K562 (cell line): ENCODE data around the gene HHLA2. TPM values are rescaled to one million over a fixed set of nuclear protein-coding genes. Genes with fewer than 3 reads are reported as not detected.
A peak's percentile ranks its signal among the peaks of the same experiment; 100 is the strongest.

Experiments used
- ATAC-seq: fragments of 200-7000 bp; cut with Tn5 transposase; 3 replicates; pipeline ENCODE4 v1.9.1; 2020; ENCODE audit warnings: moderate library complexity
- BruUV-seq: library from RNA; stranded (reverse); fragments of 400-500 nt; replicated peaks from 2 replicates; lab custom pipeline; 2021; lab: Mats Ljungman, UMichigan
- CTCF ChIA-PET: fragments of 300-600 bp; formaldehyde crosslinking; extraction: SDS; loops from one replicate; lab custom pipeline; 2021; ENCODE audit warnings: low intra/inter-chr PET ratio; lab: Yijun Ruan, JAX
- POLR2A ChIA-PET: fragments of 300-600, 350-650 bp; sonication (Branson Sonifier 250); formaldehyde crosslinking; extraction: SDS; loops from one replicate; lab custom pipeline; 2021; ENCODE audit warnings: antibody characterized with exemption, inconsistent platforms; lab: Yijun Ruan, JAX
- DNase-seq, 4 experiments: peaks; one replicate each; pipeline versions ENCODE4 v3.0.0 to v3.0.0-alpha.2; 2011 to 2018; ENCODE audit warnings: low spot score in 3 of 4, mixed read lengths in 3 of 4; ENCODE audit errors: extremely low read depth in 1 of 4
- FAIRE-seq: peaks from 2 replicates; lab custom pipeline; 2011; peaks lifted over from hg19 to GRCh38; lab: Jason Lieb, UNC
- H2AFZ ChIP-seq: 2 replicates; pipeline ENCODE4 v1.6.0; 2011; ENCODE audit warnings: low read depth, low read length, control low read depth, inconsistent platforms
- H3K27ac ChIP-seq: fragments of 200-600 bp; 3 replicates; pipeline ENCODE4 v1.8.0; 2011; ENCODE audit warnings: low read depth, mild to moderate bottlenecking, control low read depth, inconsistent platforms, low read length, moderate library complexity, mixed read lengths; ENCODE audit errors: extremely low read depth
- H3K27me3 ChIP-seq, 2 experiments: fragments of 300-600 bp in 1 of 2; 2 replicates in 1 of 2; 3 replicates in 1 of 2; pipeline versions ENCODE4 v1.6.0 to v1.8.0; 2011; ENCODE audit warnings: inconsistent platforms in 2 of 2, low read length in 2 of 2, mild to moderate bottlenecking in 1 of 2, mixed read lengths in 1 of 2, moderate library complexity in 1 of 2; ENCODE audit not compliant: control insufficient read depth in 2 of 2, insufficient read depth in 2 of 2
- H3K36me3 ChIP-seq: fragments of 300-600 bp; 3 replicates; pipeline ENCODE4 v1.8.0; 2011; ENCODE audit warnings: mild to moderate bottlenecking, low read length, inconsistent platforms; ENCODE audit not compliant: control insufficient read depth, insufficient read depth
- H3K4me1 ChIP-seq, 2 experiments: fragments of 200-600 bp in 1 of 2; replicated peaks in 1 of 2; 2 replicates in 1 of 2; 3 replicates in 1 of 2; pipeline versions ENCODE4 v1.5.1 to v1.8.0; 2011; ENCODE audit warnings: inconsistent platforms in 2 of 2, low read length in 2 of 2, mild to moderate bottlenecking in 1 of 2, mixed read lengths in 1 of 2, moderate library complexity in 1 of 2; ENCODE audit not compliant: control insufficient read depth in 2 of 2, insufficient read depth in 2 of 2
- H3K4me2 ChIP-seq: 2 replicates; pipeline ENCODE4 v1.6.1; 2011; ENCODE audit warnings: low read length, control low read depth, inconsistent platforms, mixed read lengths; ENCODE audit not compliant: insufficient read depth
- H3K4me3 ChIP-seq: fragments of 200-600 bp; sonication (generic), shearing (Covaris generic); 2 replicates; pipeline ENCODE4 v1.5.1; 2016; ENCODE audit warnings: control low read depth, inconsistent platforms
- H3K79me2 ChIP-seq: fragments of 200-600 bp; 3 replicates; pipeline ENCODE4 v1.8.0; 2011; ENCODE audit warnings: low read length, inconsistent platforms; ENCODE audit not compliant: control insufficient read depth, insufficient read depth
- H3K9ac ChIP-seq, 2 experiments: 2 replicates each; pipeline versions ENCODE4 v1.6.0 to v1.6.1; 2011; ENCODE audit warnings: low read depth in 2 of 2, low read length in 2 of 2, control low read depth in 1 of 2, inconsistent platforms in 1 of 2, mild to moderate bottlenecking in 1 of 2, mixed read lengths in 1 of 2; ENCODE audit not compliant: insufficient read depth in 1 of 2
- H3K9me1 ChIP-seq: one replicate; pipeline ENCODE4 v1.6.0; 2011; ENCODE audit warnings: inconsistent platforms, mild to moderate bottlenecking, low read length, moderate library complexity; ENCODE audit not compliant: control insufficient read depth, insufficient read depth
- H3K9me3 ChIP-seq: replicated peaks from 2 replicates; pipeline ENCODE4 v1.5.1; 2011; ENCODE audit warnings: low read depth, low read length, inconsistent platforms; ENCODE audit not compliant: control insufficient read depth, insufficient read depth
- H4K20me1 ChIP-seq: replicated peaks from 2 replicates; pipeline ENCODE4 v1.6.1; 2011; ENCODE audit warnings: low read length, inconsistent platforms, mixed read lengths; ENCODE audit not compliant: control insufficient read depth, insufficient read depth
- ARID1B ChIP-seq: fragments of 450-650 bp; IDR thresholded peaks from 2 replicates; pipeline ENCODE4 v1.6.1; 2016; ENCODE audit warnings: antibody characterized with exemption, mild to moderate bottlenecking, inconsistent platforms
- ARID3B ChIP-seq: fragments of 250-450 bp; sonication (Bioruptor Pico); IDR thresholded peaks from 2 replicates; pipeline ENCODE4 v1.4.0; 2020; ENCODE audit warnings: borderline replicate concordance
- CBFA2T3 ChIP-seq: fragments of 450-650 bp; IDR thresholded peaks from 2 replicates; pipeline ENCODE4 v1.6.1; 2017
- CBX2 ChIP-seq: fragments of 200-600 bp; sonication (generic); IDR thresholded peaks from one replicate; pipeline ENCODE4 v1.6.1; 2012; ENCODE audit warnings: mild to moderate bottlenecking, low read length, inconsistent platforms; ENCODE audit not compliant: insufficient read depth, poor library complexity, severe bottlenecking
- CC2D1A ChIP-seq: fragments of 450-650 bp; IDR thresholded peaks from 2 replicates; pipeline ENCODE4 v1.6.1; 2017; ENCODE audit warnings: mild to moderate bottlenecking
- DPF2 ChIP-seq: fragments of 450-650 bp; IDR thresholded peaks from 2 replicates; pipeline ENCODE4 v1.6.1; 2016
- FOSL1 ChIP-seq: fragments of 200-800 bp; sonication (Bioruptor generic); conservative IDR thresholded peaks from 2 replicates; pipeline ENCODE4 v1.6.1; 2016; ENCODE audit warnings: missing genetic modification characterization, missing compliant biosample characterization
- FOXM1 ChIP-seq, 2 experiments: fragments of 450-650 bp in 1 of 2; sonication (generic) in 1 of 2; formaldehyde crosslinking in 1 of 2; IDR thresholded peaks; 2 replicates each; pipeline versions ENCODE4 v1.6.1 to v1.9.0; 2017 to 2022; ENCODE audit warnings: low read depth in 2 of 2, mild to moderate bottlenecking in 2 of 2, missing genetic modification reagents in 1 of 2, moderate library complexity in 1 of 2
- HEY1 ChIP-seq: fragments of 250-450 bp; sonication (Bioruptor Pico); IDR thresholded peaks from 2 replicates; pipeline ENCODE4 v1.5.0; 2020; ENCODE audit warnings: mild to moderate bottlenecking, moderate library complexity, borderline replicate concordance
- HMBOX1 ChIP-seq: sonication (generic); IDR thresholded peaks from 2 replicates; pipeline ENCODE4 v1.6.1; 2016
- HSF4 ChIP-seq: fragments of 250-450 bp; sonication (Bioruptor Pico); IDR thresholded peaks from 2 replicates; pipeline ENCODE4 v2.1.2; 2022; ENCODE audit warnings: mild to moderate bottlenecking, moderate library complexity, borderline replicate concordance
- JUND ChIP-seq, 2 experiments: IDR thresholded peaks; 2 replicates in 1 of 2; 3 replicates in 1 of 2; pipeline ENCODE4 v1.6.1; 2011; ENCODE audit warnings: borderline replicate concordance in 2 of 2, low read depth in 2 of 2, low read length in 2 of 2, improper control_type of control experiment in 1 of 2, missing biosample characterization in 1 of 2, missing genetic modification characterization in 1 of 2, missing genetic modification reagents in 1 of 2
- NRF1 ChIP-seq, 2 experiments: fragments of 450-650 bp; IDR thresholded peaks in 1 of 2; conservative IDR thresholded peaks in 1 of 2; 2 replicates each; pipeline ENCODE4 v1.6.1; 2014; ENCODE audit warnings: mild to moderate bottlenecking in 2 of 2
- PML ChIP-seq: IDR thresholded peaks from 2 replicates; pipeline ENCODE4 v1.6.1; 2012; ENCODE audit warnings: low read length, inconsistent platforms
- TAL1 ChIP-seq: fragments of 450-650 bp; IDR thresholded peaks from 2 replicates; pipeline ENCODE4 v1.6.1; 2016; ENCODE audit warnings: mild to moderate bottlenecking
- TCF3 ChIP-seq: sonication (generic); formaldehyde crosslinking; IDR thresholded peaks from 2 replicates; pipeline ENCODE4 v1.4.0; 2020; ENCODE audit warnings: mild to moderate bottlenecking, missing genetic modification reagents
- XRCC3 ChIP-seq: fragments of 450-650 bp; IDR thresholded peaks from 2 replicates; pipeline ENCODE4 v1.6.1; 2017; ENCODE audit warnings: mild to moderate bottlenecking, moderate library complexity
- ZNF324 ChIP-seq: fragments of 250-450 bp; sonication (Bioruptor Pico); IDR thresholded peaks from 2 replicates; pipeline ENCODE4 v1.4.0; 2020; ENCODE audit warnings: mild to moderate bottlenecking
- ZNF445 ChIP-seq: fragments of 250-450 bp; sonication (Bioruptor Pico); IDR thresholded peaks from 2 replicates; pipeline ENCODE4 v1.4.0; 2020; ENCODE audit warnings: low read depth, mild to moderate bottlenecking, moderate library complexity
- WGBS: fragments of 100-300 bp; shearing (Covaris generic); methylation state at CpG from one replicate; pipeline ENCODE4 v1.1.6; 2016; ENCODE audit warnings: low coverage, mixed read lengths; ENCODE audit not compliant: insufficient coverage; ENCODE audit errors: missing lambda C conversion rate; 5-methylcytosine and 5-hydroxymethylcytosine counted together
- in situ Hi-C: fragments of 300-500 bp; cut with MboI; formaldehyde crosslinking; loops from 4 replicates; pipeline ENCODE4 v1.15.0; 2018; ENCODE audit warnings: inconsistent platforms, mixed read lengths
- intact Hi-C: fragments of 100-400 bp; cut with micrococcal nuclease; formaldehyde crosslinking; loops from 2 replicates; pipeline ENCODE4 v1.14.2; 2022
- polyA plus RNA-seq, 8 experiments: library from polyadenylated mRNA; depleted of rRNA in 4 of 8; stranded (reverse) in 5 of 8; unstranded in 3 of 8; fragments of >200 nt; fragmentation: Nextera tagmentation in 2 of 8; fragmentation: Illumina TruSeq in 1 of 8; extraction: Ambion mirVana in 2 of 8; extraction: Trizol in 1 of 8; gene quantifications; 2 replicates each; pipeline versions ENCODE4 v1.2.1 to v1.2.3, GENCODE V29; 2011 to 2014; ENCODE audit warnings: inconsistent platforms in 1 of 8, missing spikeins in 1 of 8
- total RNA-seq, 7 experiments: library from RNA; depleted of rRNA in 6 of 7; stranded (reverse); fragments of >200 nt in 6 of 7; fragmentation: Illumina TruSeq in 2 of 7; extraction: Trizol in 2 of 7; gene quantifications; 2 replicates each; pipeline versions ENCODE4 v1.2.1 to v1.2.3, GENCODE V29; 2011 to 2021; ENCODE audit warnings: low replicate concordance in 1 of 7
- TF ChIP-seq, protein P1 (sequence below), 2 experiments: fragments of 250-450 bp in 1 of 2; fragments of 450-650 bp in 1 of 2; sonication (Bioruptor Pico) in 1 of 2; IDR thresholded peaks; 2 replicates each; pipeline versions ENCODE4 v1.6.1 to v1.8.0; 2016 to 2021; ENCODE audit warnings: mild to moderate bottlenecking in 2 of 2, moderate library complexity in 2 of 2, missing compliant biosample characterization in 1 of 2, missing genetic modification characterization in 1 of 2

HHLA2 gene
- total and polyA plus RNA-seq, 9 of the 15 experiments (the other 6 are each of a cell fraction or from before 2014, with no cell fraction given): 0.04 TPM; not detected in 7

DNA sequence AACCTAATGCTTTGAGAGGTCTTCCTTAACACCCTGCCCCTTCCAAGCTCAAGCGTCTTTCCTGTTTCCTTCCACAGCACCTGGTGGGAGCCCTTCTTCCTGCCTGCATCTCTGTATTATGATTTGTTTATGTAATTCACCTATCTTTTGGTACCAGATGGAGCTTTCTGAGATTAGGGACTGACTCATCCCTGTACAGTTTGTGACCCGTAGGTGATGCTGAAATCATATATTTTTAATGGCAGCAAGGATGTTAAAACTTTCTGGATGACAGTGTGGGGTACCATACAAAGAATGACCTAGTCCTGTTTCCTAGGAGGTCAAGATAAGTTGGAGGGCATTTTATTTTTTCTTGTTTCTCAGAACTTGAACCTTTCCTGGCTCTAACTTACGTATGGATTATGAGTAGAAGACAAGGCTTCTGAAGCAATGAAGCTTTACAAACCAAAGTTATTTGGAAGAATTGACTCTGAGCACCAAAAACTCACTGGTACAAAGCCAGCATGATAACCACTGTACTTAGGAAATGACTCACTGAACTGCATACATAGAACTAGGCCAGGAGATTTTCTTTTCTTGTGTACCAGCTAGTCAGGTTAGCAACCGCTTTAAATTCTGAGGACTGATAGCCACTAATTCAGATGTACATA, 46.6 kb downstream of the HHLA2 start:
- CTCF ChIA-PET: no interaction called here
- no peak for TF ChIP-seq HSF4
- no peak for TF ChIP-seq CC2D1A
- TF ChIP-seq PML: no peak
- no peak for TF ChIP-seq ZNF445 (CRISPR knock-in tag)
- TF ChIP-seq JUND (IDR thresholded peaks at IDR 0.05; ENCODE audit: borderline replicate concordance, low read depth, low read length): 0 out of 2 replicates have a peak, but pooled peaks have one; percentile 42
- TF ChIP-seq JUND (tag; IDR thresholded peaks at IDR 0.05; ENCODE audit: borderline replicate concordance, low read depth, low read length): peak; percentile 42; the same call in 1 of the 3 replicates
- TF ChIP-seq FOSL1 (tag): peak; percentile 89
- TF ChIP-seq CBX2: no peak
- peak; percentile 42; the same call in 1 of the 2 replicates for TF ChIP-seq TCF3
- peak; percentile 35; the same call in 1 of the 2 replicates for TF ChIP-seq ARID1B
- TF ChIP-seq HMBOX1: no peak
- TF ChIP-seq, protein P1, sequence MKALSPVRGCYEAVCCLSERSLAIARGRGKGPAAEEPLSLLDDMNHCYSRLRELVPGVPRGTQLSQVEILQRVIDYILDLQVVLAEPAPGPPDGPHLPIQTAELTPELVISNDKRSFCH (CRISPR knock-in tag; IDR thresholded peaks at IDR 0.05): no peak
- TF ChIP-seq, protein P1 (tag; IDR thresholded peaks at IDR 0.05): no peak
- TF ChIP-seq DPF2: no peak
- TF ChIP-seq XRCC3: no peak
- no peak for TF ChIP-seq FOXM1 (IDR thresholded peaks at IDR 0.05; ENCODE audit: low read depth)
- TF ChIP-seq FOXM1 (CRISPR knock-in tag; IDR thresholded peaks at IDR 0.05; ENCODE audit: low read depth): no peak
- peak; percentile 50 for TF ChIP-seq CBFA2T3
- peak; percentile 17; the same call in 1 of the 2 replicates for TF ChIP-seq TAL1
- no peak for TF ChIP-seq ZNF324 (CRISPR knock-in tag)
- TF ChIP-seq NRF1 (conservative IDR thresholded peaks at IDR 0.05 in 1 of 2, IDR thresholded peaks at IDR 0.05 in 1 of 2): no peak
- no peak for TF ChIP-seq HEY1
- TF ChIP-seq ARID3B (CRISPR knock-in tag): no peak

More for the DNA sequence above, 46.6 kb downstream of the HHLA2 start:
- Histone ChIP-seq H3K9me3 (no peaks in the 10 kb centered on the region), H4K20me1 (no peaks in the 10 kb centered on the region), H3K9me1 (no peaks in the 10 kb centered on the region), H3K9ac (no peak overlapping the region), H2AFZ (no peak overlapping the region), H3K36me3 (no peaks in the 10 kb centered on the region), H3K4me3 (no peak overlapping the region), H3K27me3 (no peaks in the 10 kb centered on the region), H3K4me1 (no peaks in the 10 kb centered on the region), H3K79me2 (no peaks in the 10 kb centered on the region), H3K27ac (no peak overlapping the region), H3K4me2 (no peak overlapping the region)
- intact Hi-C loops (no loop called here), in situ Hi-C loops (no loop called here)
- POLR2A ChIA-PET: no interaction called here
- DNase-seq (peak in 1 of 4 experiments; percentile 3), FAIRE-seq (no peak), ATAC-seq (no peak)
- BruUV-seq: no TSS peak
- 0% methylated on average over 4 of the region's 4 CpGs for WGBS
